ENCODE data around the gene SH3BGRL2.

The SH3BGRL2 gene

DNA sequence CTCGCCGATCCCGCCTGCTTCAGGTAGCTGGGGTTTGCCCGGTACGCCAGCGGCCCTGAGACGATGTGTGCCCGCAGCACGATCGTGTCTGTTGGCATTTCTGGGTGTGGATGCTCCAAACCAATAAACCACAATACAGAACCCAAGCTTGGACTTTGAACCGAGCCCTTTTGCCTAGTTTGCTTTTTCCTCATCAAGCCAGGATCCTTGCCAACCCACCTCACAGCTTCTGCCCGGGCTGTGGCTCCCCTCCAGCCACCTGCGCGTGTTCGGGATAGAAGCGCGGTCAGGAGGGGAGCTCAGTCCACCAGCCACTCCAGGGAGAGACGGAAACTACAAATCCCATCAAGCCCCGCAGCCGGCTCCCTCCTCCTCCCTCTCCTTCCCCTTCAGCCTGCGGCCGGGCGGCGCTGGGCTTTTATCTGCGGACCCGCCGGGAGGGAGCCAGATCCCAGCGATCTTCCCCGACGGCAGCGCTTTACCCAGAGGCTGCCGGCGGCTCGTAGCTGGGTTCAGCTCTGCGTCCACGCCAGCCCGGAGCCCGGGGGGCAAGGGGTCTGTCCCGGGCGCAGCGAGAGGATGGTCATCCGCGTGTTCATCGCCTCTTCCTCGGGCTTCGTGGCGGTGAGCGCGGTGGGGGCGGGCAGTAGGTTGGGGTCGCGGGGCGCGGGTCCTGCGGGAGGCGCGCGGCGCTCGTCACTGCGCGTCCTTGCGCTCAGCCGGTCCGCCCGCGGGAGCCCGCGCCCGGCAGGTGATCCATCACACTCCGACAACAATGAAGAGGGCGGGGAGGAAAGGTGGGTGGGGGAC is at the start of gene SH3BGRL2:
TSS of gene SH3BGRL2 (plus strand) at position 447 of the 810 bp plus-strand sequence. CDS start at position 580, 133 bp downstream.
- peak in 1 of 2 donors; percentile 14 for DNase-seq (ENCODE audit: low read depth in 1 of 2, low spot score in 1 of 2)

GRCh38 chr6:79584332-79584731 is 46.8 kb upstream of the SH3BGRL2 start:
- no peak for DNase-seq (ENCODE audit: low read depth in 1 of 2, low spot score in 1 of 2)

- DNase-seq (ENCODE audit: low read depth in 1 of 2, low spot score in 1 of 2), result no peak
These were observed 44.6 kb upstream of the SH3BGRL2 start for GRCh38 chr6:79586548-79586947.

GRCh38 chr6:79589701-79590100 is 41.4 kb upstream of the SH3BGRL2 start:
- no peak for DNase-seq (ENCODE audit: low read depth in 1 of 2, low spot score in 1 of 2)

GRCh38 chr6:79597155-79597554 is 34.0 kb upstream of the SH3BGRL2 start:
- no peak for DNase-seq (ENCODE audit: low read depth in 1 of 2, low spot score in 1 of 2)

- DNase-seq (ENCODE audit: low read depth in 1 of 2, low spot score in 1 of 2), result no peak
These were observed 33.1 kb upstream of the SH3BGRL2 start for GRCh38 chr6:79598012-79598411.

- no peak for DNase-seq (ENCODE audit: low read depth in 1 of 2, low spot score in 1 of 2)
These were observed 31.3 kb upstream of the SH3BGRL2 start for GRCh38 chr6:79599725-79600259.

- no peak for DNase-seq (ENCODE audit: low read depth in 1 of 2, low spot score in 1 of 2)
These were observed 30.8 kb upstream of the SH3BGRL2 start for GRCh38 chr6:79600313-79600712.

DNA sequence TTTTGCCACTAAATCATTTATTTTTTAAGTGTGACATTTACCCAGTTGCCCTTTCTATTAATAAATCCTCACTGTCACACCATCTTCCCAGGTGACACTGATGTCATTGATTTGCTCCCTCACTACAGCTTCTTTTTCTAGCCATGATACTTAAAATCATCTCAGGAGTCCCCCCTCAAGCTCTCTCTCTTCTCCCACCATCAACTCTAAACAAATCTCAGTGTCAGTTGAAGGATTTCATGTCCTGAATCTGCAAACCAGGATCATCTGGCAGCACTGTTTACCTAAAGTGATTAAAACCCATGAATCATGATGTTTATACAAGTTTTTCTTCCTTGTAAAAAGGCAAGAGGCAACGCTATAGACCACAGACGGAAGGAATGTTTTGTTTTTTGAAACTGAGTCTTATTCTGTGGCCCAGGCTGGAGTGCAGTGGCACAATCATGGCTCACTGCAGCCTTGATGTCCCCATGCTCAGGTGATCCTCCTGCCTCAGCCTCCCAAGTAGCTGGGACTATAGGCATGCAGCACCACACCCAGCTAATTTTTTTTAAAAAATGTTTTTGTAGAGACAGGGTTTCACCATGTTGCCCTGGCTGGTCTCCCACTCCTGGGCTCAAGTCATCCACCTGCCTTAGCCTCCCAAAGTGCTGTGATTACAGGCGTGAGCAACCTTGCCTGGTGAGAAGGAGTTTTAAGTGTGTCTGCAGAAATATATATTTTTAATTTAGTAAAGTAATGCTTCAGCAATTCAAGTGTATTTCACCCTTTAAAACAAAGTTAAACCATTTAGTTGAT is 30.1 kb upstream of the SH3BGRL2 start:
- DNase-seq (ENCODE audit: low read depth in 1 of 2, low spot score in 1 of 2), result no peak

DNA sequence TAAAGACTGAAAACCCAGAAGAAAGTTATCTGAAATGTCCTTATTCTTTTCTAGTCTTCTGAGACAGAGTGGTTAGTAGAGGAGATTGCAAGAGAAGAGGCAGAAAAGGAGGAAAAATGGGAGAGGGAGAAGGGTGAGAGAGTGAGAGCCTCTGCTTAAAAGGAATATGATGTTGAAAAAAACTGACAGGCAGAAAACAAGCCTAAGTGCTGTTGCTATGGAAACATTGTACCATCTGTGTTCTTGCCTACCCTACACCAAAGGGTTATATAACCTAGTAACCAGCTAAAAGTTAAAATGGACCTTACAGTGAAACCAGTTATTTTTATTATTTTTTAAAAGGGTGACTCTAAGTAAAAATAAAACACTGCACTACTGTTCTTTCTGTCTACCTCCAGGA is 28.3 kb upstream of the SH3BGRL2 start:
- no peak for DNase-seq (ENCODE audit: low read depth in 1 of 2, low spot score in 1 of 2)

- no peak for DNase-seq (ENCODE audit: low read depth in 1 of 2, low spot score in 1 of 2)
These were observed 26.5 kb upstream of the SH3BGRL2 start for GRCh38 chr6:79604583-79605037.

DNA sequence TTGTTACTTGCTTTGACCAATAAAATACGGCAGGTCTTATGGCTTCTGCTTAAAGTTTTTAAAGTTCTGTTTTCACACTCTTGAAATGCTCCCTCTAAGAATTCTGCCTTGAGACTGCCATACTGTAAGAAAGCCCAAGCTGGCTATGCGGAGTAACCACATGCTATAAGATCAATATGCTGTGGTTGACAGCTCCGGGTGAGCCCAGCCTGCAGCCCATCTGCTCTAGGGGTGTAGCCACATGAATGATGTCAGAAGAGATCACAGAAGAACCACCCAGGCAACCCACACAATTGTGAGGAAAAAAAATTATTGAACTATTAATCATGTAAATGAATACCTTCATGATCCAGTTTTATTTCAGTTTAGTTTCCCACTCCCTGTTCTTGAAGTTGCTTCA is 26.1 kb upstream of the SH3BGRL2 start:
- DNase-seq (ENCODE audit: low read depth in 1 of 2, low spot score in 1 of 2), result no peak

DNA sequence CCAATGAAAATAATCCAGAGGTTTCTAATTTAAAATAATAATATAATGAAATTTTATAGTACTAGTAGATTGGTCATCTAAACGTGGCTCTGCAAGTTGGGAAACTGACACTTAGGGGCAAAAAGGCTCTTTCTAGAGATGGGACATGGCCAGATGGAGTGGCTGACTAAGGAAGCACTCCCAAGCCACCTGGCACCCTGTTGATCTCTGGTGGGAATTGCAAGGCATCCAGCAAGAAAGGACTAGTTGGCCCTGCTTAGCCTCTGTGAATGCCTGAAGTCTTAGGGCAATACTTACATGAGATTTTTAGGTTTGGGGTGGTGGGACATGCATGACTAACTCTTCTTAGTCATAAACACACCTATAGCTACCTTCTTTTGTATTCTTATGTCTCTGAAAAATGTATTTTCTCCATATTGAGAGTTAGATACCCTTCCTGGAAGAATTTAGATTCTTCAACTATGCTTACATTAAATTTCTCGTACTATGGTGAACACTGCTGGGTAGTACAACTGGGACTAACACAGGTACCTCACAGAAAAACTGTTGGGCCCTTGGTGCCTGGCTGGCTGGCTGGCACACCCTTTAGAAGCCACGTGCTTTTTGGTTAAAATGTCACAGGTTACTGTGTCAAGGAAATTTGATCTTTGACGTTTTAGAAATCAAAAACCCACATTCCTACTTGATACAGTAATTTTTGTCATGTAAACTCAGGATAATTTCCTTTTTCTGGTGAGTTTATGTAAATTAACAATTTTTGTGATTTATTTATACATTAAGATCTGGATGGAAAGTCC is 25.0 kb upstream of the SH3BGRL2 start:
- DNase-seq (ENCODE audit: low read depth in 1 of 2, low spot score in 1 of 2), result no peak

DNA sequence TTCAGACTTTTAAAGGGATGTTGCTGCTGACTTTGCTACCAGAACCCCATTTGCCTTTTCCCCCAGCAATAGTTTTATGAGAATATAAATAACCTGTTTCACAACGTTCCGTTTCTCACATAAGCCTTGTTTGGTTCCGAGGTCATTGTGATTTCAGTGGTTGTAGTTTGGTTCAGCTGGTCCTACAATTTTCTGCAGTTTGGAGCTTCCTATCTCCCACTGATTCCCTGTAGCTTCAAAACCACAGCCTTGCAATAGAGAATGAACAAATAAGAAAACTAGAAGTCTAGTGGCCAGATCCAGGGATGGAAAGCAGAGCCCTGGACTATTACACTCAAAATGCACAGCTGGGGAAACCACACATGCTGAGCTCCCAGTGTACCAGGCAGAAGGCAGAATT is 24.1 kb upstream of the SH3BGRL2 start:
- DNase-seq (ENCODE audit: low read depth in 1 of 2, low spot score in 1 of 2), result no peak

DNA sequence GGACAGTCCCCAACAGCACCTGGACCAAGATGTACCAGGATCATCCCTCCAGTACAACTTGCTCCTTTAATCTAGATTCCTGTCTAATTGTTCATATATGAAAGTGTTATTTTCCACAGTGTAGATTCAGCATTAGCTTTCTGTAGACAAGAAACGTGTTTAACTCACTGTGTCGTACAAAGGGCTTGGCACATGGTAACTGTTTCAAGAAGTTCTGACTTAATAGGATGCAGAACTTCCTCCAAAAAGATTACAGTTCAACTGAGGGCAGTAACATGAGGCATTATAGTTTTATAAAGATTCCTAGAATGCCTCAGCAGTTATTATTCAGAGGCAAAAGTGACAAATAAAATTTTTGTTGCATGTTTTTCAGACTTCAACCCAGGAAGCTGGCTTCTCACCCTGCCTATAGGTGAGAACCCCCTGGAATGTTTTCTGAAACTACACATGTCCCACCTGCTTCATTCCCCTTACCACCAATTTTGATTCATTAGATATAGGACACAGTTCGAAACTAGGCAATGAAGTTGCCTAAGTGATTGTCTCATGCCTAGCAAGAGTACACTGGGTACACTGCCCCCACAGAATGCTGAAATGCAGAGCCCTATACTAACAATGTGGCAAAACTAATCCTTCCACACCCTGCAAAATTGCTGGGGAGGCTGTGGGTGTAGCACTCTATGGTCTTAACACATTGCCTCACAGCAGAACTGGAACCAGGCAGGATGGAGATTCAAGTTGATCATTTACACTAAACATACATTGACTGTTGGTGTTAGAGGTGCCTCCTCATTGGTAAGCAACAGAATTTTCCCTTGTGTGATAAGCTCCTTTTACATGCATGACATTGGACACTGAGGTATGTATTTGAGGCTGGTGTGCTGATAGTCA is 22.6 kb upstream of the SH3BGRL2 start:
- DNase-seq (ENCODE audit: low read depth in 1 of 2, low spot score in 1 of 2), result no peak

GRCh38 chr6:79609225-79609595 is 21.9 kb upstream of the SH3BGRL2 start:
- DNase-seq (ENCODE audit: low read depth in 1 of 2, low spot score in 1 of 2), result no peak

DNA sequence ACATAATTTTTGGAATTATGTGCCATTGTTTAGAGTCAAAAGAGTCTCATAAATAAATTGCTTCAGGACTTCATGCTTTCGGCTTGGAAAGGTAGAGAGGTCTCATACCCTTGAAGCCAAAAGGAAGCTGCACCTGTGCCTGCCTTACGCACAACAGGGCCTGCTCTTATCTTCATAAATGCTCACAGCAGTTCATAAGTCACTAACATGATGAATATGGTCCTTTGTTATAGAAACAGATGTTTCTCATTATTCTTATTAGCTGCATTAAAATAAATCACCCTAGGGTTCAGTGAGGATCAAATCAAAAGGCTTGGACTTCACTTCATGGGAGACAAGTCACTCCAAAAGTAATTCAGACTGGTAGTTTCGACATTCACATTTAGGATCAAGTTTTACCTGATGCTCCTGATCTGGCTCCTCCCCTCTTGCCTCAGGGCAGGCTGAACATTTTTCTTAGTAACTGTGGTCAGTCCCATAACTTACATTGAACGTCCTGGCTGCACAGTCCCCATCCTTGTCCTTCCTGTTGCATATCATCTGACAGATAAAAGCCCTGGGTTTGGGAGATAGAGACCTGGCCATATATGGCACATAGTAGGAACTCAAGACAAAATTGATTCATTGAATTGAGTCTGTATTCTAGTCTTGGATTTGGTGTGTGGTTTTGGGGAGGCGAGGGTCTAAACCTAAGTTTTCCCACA is 20.7 kb upstream of the SH3BGRL2 start:
- no peak for DNase-seq (ENCODE audit: low read depth in 1 of 2, low spot score in 1 of 2)

DNA sequence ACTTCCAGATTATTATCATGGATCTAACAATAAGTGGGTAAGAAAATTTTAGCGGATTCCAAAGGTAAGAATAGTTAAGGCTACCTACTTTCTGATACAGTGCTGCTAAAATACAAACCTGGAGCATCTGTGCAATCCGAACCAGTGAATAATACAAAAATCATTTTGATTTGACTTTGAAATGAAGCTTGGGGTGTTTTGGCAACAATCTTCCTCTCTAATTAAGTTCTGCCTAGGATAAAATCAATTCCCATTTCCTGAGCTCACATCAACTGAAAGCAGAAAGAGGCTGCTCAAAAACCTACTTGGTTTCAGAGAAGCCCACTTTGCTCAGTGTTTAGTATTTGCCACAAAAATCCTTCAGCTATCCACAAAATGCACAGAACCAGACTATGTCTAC is 18.7 kb upstream of the SH3BGRL2 start:
- DNase-seq (ENCODE audit: low read depth in 1 of 2, low spot score in 1 of 2), result no peak

DNA sequence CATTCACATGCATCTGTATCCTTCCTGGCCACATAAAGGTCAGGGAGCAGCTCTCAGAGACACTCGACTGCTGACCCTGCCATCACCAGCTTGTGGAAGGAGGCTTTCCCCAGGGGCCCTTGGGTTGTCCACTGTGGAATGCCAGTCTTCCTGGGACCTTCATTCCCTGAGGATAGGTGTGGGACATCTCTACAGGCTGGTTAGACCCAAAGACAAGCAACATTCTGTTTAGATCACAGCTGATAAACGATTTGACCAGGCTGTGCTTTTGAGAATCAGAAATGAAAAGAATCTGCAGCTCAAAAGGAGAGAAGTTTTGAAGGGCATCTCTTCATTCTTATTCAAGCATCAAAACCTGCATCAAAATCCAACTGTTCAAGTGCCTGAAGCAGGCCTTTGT is 18.2 kb upstream of the SH3BGRL2 start:
- DNase-seq (ENCODE audit: low read depth in 1 of 2, low spot score in 1 of 2), result no peak

- DNase-seq (ENCODE audit: low read depth in 1 of 2, low spot score in 1 of 2), result no peak
These were observed 17.2 kb upstream of the SH3BGRL2 start for GRCh38 chr6:79613912-79614311.
